Activated CD4-positive, alpha-beta T cell treated with anti-CD3 and anti-CD28 coated beads, Interleukin-2, amount 10 ng/mL, durations not matched to agents 24 days and 14 days (primary cell): ENCODE data around the gene FAM180A. TPM values are rescaled to one million over a fixed set of nuclear protein-coding genes. Genes with fewer than 3 reads are reported as not detected.

ENCODE experiments used
- DNase-seq: peaks from one replicate; pipeline ENCODE4 v3.0.0; 2022
- H3K27ac Mint-ChIP-seq: one replicate; pipeline ENCODE4 v1.8.0; 2022; ENCODE audit warnings: mild to moderate bottlenecking, mixed read lengths
- H3K27me3 Mint-ChIP-seq: one replicate; pipeline ENCODE4 v1.8.0; 2022; ENCODE audit warnings: mixed read lengths
- H3K36me3 Mint-ChIP-seq: one replicate; pipeline ENCODE4 v1.8.0; 2022; ENCODE audit warnings: low read depth, mild to moderate bottlenecking, mixed read lengths
- H3K4me1 Mint-ChIP-seq: one replicate; pipeline ENCODE4 v1.8.0; 2021; ENCODE audit warnings: mixed read lengths
- H3K4me3 Mint-ChIP-seq: one replicate; pipeline ENCODE4 v1.8.0; 2022; ENCODE audit warnings: mild to moderate bottlenecking, moderate library complexity, mixed read lengths
- H3K9me3 Mint-ChIP-seq: one replicate; pipeline ENCODE4 v1.8.0; 2021; ENCODE audit warnings: mixed read lengths
- intact Hi-C: fragments of 100-400 bp; cut with micrococcal nuclease; formaldehyde crosslinking; loops from one replicate; pipeline ENCODE4 v1.15.1; 2023
- total RNA-seq: library from RNA; stranded (reverse); gene quantifications from 2 replicates; pipeline ENCODE4 v1.2.3, GENCODE V29; 2022

FAM180A gene
- total RNA-seq, 1 donor from 2014 or later: not detected

DNA sequence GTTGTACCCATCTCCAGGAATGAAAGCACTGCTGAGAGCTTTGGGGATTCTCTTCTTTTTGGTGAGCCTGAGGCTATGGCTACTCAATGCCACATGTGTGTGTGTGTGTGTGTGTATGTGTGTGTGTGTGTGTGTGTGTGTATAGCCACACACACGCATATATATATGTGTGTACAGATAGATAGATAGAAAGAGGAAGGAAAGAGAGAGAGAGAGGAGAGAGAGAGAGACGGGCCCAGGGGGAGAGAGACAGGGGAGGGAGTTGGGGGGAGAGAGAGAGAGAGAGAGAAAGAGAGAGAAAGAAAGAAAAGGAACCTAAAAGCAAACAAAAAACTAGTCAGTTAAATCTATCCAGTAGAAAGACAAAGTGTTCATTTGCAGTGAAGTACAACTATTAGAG is 28.9 kb downstream of the FAM180A start:
- no peak overlapping the region for H3K4me3 Mint-ChIP-seq
- H3K9me3 Mint-ChIP-seq: no peaks in the 10 kb centered on the region
- H3K27ac Mint-ChIP-seq: no peak overlapping the region
- no peaks in the 10 kb centered on the region for H3K36me3 Mint-ChIP-seq
- no peak for DNase-seq
- intact Hi-C loops: no loop called here
- peaks cover 10% of the 10 kb centered on the region for H3K27me3 Mint-ChIP-seq
- H3K4me1 Mint-ChIP-seq: no peaks in the 10 kb centered on the region

DNA sequence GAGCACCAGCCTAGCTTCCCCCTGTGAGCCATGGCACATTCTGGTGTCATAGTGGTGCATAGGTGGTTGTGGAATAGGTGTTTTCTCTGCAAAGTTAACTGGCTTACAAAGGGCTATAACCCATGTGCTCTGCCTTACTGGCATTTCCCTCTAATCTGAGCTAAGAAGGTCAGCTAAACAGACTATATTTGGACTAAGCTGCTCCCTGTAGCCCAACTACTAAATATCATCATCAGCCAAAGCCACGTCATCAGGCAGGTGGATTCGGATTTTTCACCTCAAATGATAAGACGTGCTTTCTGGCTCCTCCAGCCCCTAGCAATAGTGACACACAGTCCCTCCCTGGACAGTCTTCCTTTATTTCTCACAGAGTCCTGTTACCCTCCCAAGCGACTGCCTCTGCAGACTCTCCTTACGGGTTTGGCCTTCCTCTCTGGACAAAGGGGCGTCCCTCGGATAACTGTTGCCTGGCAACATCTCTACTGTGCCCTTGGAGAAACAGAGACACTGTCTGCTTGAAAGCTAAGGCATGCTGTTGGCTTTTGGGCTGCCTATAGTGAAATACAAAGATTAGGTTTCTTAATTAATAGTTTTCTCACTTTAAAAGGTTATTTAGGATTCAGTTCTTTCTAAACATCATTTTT is 29.7 kb downstream of the FAM180A start:
- H3K9me3 Mint-ChIP-seq: no peaks in the 10 kb centered on the region
- intact Hi-C loops: no loop called here

GRCh38 chr7:135718219-135718618 is 30.4 kb downstream of the FAM180A start:
- DNase-seq: no peak
- no peaks in the 10 kb centered on the region for H3K4me1 Mint-ChIP-seq
- H3K9me3 Mint-ChIP-seq: no peaks in the 10 kb centered on the region
- peaks cover 7% of the 10 kb centered on the region for H3K27me3 Mint-ChIP-seq
- intact Hi-C loops: no loop called here
- no peak overlapping the region for H3K4me3 Mint-ChIP-seq
- no peaks in the 10 kb centered on the region for H3K36me3 Mint-ChIP-seq
- H3K27ac Mint-ChIP-seq: no peak overlapping the region

More for the DNA sequence above, 29.7 kb downstream of the FAM180A start:
- no peak overlapping the region for H3K4me3 Mint-ChIP-seq
- no peak for DNase-seq
- no peaks in the 10 kb centered on the region for H3K4me1 Mint-ChIP-seq
- peaks cover 9% of the 10 kb centered on the region for H3K27me3 Mint-ChIP-seq
- no peak overlapping the region for H3K27ac Mint-ChIP-seq
- H3K36me3 Mint-ChIP-seq: no peaks in the 10 kb centered on the region

- Mint-ChIP-seq H3K27ac (no peak overlapping the region), H3K9me3 (no peaks in the 10 kb centered on the region), H3K27me3 (peaks cover 7% of the 10 kb centered on the region), H3K36me3 (no peaks in the 10 kb centered on the region), H3K4me1 (no peaks in the 10 kb centered on the region), H3K4me3 (no peak overlapping the region)
- intact Hi-C loops: no loop called here
- no peak for DNase-seq
These were observed 30.9 kb downstream of the FAM180A start for GRCh38 chr7:135717693-135718092.

DNA sequence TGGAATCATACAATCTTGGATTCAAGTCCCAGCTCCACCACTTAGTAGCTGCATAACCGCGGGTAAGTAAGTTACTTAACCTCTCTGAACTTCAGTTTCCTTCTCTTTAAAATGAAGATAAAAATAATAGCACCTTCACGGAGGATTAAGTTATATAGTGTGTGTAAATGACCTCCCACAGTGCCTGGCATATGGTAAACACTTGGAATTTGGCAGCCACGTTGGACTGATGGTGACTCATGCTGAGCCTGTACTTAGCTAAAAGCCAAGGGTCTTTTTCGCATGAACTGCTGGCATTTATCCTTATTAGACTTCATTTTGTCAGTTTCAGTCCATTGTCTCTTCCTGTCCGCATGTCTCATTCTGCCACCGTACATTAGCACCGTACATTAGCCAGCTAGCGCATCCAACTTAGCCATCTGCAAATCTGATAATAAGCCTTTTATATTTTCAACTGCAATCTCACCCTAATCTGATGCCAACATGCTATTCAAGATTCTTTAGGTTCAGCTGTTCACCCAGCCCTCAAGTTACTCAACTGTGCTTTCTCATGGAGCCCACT is 31.9 kb downstream of the FAM180A start:
- Mint-ChIP-seq H3K27me3 (peaks cover 7% of the 10 kb centered on the region), H3K27ac (no peak overlapping the region), H3K4me1 (no peaks in the 10 kb centered on the region), H3K4me3 (no peak overlapping the region), H3K9me3 (no peaks in the 10 kb centered on the region), H3K36me3 (no peaks in the 10 kb centered on the region)
- intact Hi-C loops: no loop called here
- DNase-seq: no peak

- intact Hi-C loops: no loop called here
- Mint-ChIP-seq H3K4me3 (no peak overlapping the region), H3K9me3 (no peaks in the 10 kb centered on the region), H3K4me1 (no peaks in the 10 kb centered on the region), H3K27ac (no peak overlapping the region), H3K27me3 (peaks cover 7% of the 10 kb centered on the region), H3K36me3 (no peaks in the 10 kb centered on the region)
- no peak for DNase-seq
These were observed 32.9 kb downstream of the FAM180A start for GRCh38 chr7:135715673-135716072.

DNA sequence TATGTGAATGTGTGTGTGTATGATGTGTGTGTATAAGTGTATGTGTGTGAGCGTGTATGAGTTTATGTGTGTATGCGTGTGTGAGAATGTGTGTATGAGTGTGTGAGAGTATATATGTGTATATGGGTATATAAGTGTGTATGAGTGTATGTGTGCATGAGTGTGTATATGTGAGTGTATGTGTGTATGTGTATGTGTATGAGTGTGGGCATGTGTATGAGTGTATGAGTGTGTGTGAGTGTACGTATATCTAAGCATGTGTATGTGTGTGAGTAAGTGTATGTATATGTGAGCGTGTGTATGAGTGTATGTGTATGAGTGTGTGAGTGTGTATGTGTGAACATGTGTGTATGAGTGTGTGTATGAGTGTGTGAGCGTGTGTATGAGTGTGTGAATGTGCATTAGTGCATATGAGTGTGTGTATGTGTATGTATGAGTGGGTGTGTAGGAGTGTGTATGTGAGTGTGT is 33.5 kb downstream of the FAM180A start:
- Mint-ChIP-seq H3K4me1 (no peaks in the 10 kb centered on the region), H3K9me3 (no peaks in the 10 kb centered on the region), H3K27me3 (peaks cover 7% of the 10 kb centered on the region), H3K27ac (no peak overlapping the region), H3K36me3 (no peaks in the 10 kb centered on the region), H3K4me3 (no peak overlapping the region)
- no peak for DNase-seq
- intact Hi-C loops: no loop called here

GRCh38 chr7:135714534-135715009 is 34.0 kb downstream of the FAM180A start:
- H3K4me3 Mint-ChIP-seq: no peak overlapping the region
- H3K36me3 Mint-ChIP-seq: no peaks in the 10 kb centered on the region
- no peaks in the 10 kb centered on the region for H3K9me3 Mint-ChIP-seq
- intact Hi-C loops: loop anchor here (5.0 kb wide), 1 partner anchor 52 kb away; the partner anchor contains the start of gene STMP1
- no peak overlapping the region for H3K27ac Mint-ChIP-seq
- no peaks in the 10 kb centered on the region for H3K4me1 Mint-ChIP-seq
- DNase-seq: no peak
- H3K27me3 Mint-ChIP-seq: peaks cover 3% of the 10 kb centered on the region

- Mint-ChIP-seq H3K27me3 (no peaks in the 10 kb centered on the region), H3K4me3 (no peak overlapping the region), H3K4me1 (no peaks in the 10 kb centered on the region), H3K9me3 (no peaks in the 10 kb centered on the region), H3K36me3 (no peaks in the 10 kb centered on the region), H3K27ac (no peak overlapping the region)
- intact Hi-C loops: loop anchor here (5.0 kb wide), 1 partner anchor 52 kb away; the partner anchor contains the start of gene STMP1
- DNase-seq: no peak
These were observed 34.7 kb downstream of the FAM180A start for GRCh38 chr7:135713836-135714470.

DNA sequence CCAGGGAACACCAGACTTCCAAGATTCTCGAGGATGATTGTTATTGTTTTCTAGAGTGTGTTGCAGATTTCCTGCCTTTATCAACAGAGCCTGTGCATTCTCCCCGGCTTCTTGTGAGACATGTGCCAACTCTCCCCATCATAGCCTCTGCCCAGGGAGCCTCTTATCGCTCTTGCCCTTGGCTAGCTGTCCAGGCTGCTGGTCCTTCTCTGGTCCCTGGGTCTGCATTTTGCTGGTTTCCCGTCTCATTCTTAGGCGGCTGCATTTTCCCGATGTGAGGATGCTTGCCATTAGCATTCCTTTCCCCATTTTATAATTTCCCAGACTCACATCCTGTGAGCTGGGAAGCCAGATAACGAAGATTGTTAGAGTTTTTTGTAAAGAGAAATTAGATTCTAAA is 35.8 kb downstream of the FAM180A start:
- Mint-ChIP-seq H3K4me3 (no peak overlapping the region), H3K9me3 (no peaks in the 10 kb centered on the region), H3K4me1 (no peaks in the 10 kb centered on the region), H3K27ac (no peak overlapping the region), H3K36me3 (no peaks in the 10 kb centered on the region), H3K27me3 (no peaks in the 10 kb centered on the region)
- intact Hi-C loops: loop anchor here (5.0 kb wide), 1 partner anchor 50 kb away; the partner anchor contains the start of gene STMP1
- no peak for DNase-seq

DNA sequence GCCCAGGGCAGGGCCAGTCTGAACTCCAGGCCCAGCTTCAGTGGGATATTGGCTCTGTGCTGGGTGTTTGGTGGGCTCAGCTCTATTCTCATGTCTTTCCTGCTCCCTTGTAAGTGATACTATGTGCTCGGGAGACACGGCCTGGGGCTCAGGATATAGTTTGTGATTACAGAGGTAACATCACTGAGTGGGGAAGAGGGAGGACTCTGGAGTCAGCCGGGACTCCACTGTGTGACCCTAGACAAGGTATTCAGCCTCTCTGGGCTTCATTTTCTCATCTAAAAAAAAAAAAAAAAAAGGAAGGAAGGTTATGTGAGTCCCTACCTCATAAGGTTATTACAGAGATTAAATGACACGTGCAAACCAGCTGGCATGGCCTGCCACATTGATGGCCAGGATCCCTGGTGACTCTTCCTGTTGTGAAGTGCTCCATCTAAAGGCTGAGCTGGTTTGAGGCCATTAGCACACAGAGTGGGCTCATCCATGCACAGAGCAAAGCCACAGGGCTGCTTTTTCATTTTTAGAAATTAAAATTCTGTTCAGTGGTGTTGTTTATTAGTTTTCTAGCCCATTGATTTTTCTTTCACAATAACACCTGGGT is 36.3 kb downstream of the FAM180A start:
- Mint-ChIP-seq H3K27ac (no peak overlapping the region), H3K27me3 (no peaks in the 10 kb centered on the region), H3K9me3 (no peaks in the 10 kb centered on the region), H3K4me3 (no peak overlapping the region), H3K4me1 (no peaks in the 10 kb centered on the region), H3K36me3 (no peaks in the 10 kb centered on the region)
- intact Hi-C loops: loop anchor here (5.0 kb wide), 1 partner anchor 50 kb away; the partner anchor contains the start of gene STMP1
- DNase-seq: no peak

GRCh38 chr7:135711139-135711469 is 37.5 kb downstream of the FAM180A start:
- intact Hi-C loops: loop anchor here (5.0 kb wide), 1 partner anchor 49 kb away; the partner anchor contains the start of gene STMP1
- no peaks in the 10 kb centered on the region for H3K36me3 Mint-ChIP-seq
- no peak overlapping the region for H3K4me3 Mint-ChIP-seq
- no peak for DNase-seq
- H3K4me1 Mint-ChIP-seq: no peaks in the 10 kb centered on the region
- H3K9me3 Mint-ChIP-seq: no peaks in the 10 kb centered on the region
- H3K27me3 Mint-ChIP-seq: no peaks in the 10 kb centered on the region
- no peak overlapping the region for H3K27ac Mint-ChIP-seq

DNA sequence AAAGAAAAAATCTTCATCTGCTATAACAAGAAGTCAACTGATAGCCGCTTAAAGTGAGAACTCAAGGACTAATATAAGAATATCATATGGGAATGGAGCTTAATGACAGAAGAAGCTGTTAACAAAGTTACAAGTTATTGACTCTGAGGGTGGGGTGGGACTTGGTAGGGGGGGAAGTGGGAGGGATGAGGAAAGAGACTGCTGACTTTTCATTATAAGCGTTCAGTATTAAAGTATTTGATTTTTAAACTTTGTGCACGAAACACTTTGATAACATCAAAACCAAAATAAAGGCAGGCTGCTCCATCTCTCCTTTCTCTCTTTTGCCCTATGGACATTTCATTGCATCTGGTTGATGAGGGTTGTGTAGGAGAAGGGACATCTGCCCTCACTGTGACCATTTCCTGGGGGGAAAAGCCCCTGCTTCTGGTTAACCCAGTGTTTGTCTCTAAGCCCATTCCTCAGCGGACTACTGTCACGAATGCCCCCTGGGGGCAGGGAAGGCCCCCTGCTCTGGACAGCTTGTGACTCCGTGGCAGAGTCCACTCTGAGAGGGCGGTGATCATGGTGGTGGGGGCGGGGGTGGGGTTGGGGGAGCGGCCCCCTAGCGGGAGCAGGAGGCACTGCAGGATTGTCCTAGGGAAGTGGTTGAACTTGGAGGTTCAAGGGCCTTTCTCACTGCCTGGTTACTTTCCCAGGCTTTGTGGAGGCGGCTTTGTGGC is 38.0 kb downstream of the FAM180A start:
- H3K27me3 Mint-ChIP-seq: no peaks in the 10 kb centered on the region
- H3K36me3 Mint-ChIP-seq: no peaks in the 10 kb centered on the region
- no peak overlapping the region for H3K4me3 Mint-ChIP-seq
- no peaks in the 10 kb centered on the region for H3K9me3 Mint-ChIP-seq
- H3K27ac Mint-ChIP-seq: no peak overlapping the region
- no peaks in the 10 kb centered on the region for H3K4me1 Mint-ChIP-seq
- intact Hi-C loops: loop anchor here (5.0 kb wide), 1 partner anchor 48 kb away; the partner anchor contains the start of gene STMP1
- DNase-seq: peak; percentile 67
